HG03565 (cell line): ENCODE measurements around the gene CFAP97D2.
"Not testable (repeated sequence)": the region's sequence is repeated elsewhere in the genome, so short reads cannot be mapped to it uniquely, and the experiment has no call there.

Experiments
- ATAC-seq: cut with Tn5 transposase; IDR thresholded peaks from one replicate; pipeline ENCODE4 v1.9.1; 2021; ENCODE audit warnings: mild to moderate bottlenecking, moderate library complexity; ENCODE audit not compliant: unreplicated experiment

Gene CFAP97D2

GRCh38 chr13:114157869-114158495, 21.1 kb upstream of the CFAP97D2 start:
- no peak for ATAC-seq

- ATAC-seq, result not testable (repeated sequence)
Measured at GRCh38 chr13:114158869-114159666, 20.0 kb upstream of the CFAP97D2 start.

GRCh38 chr13:114161028-114161556, 18.0 kb upstream of the CFAP97D2 start:
- ATAC-seq, result no peak

GRCh38 chr13:114161644-114162532, 17.2 kb upstream of the CFAP97D2 start:
- no peak for ATAC-seq

GRCh38 chr13:114162533-114162922, 16.5 kb upstream of the CFAP97D2 start:
- ATAC-seq, result no peak

- ATAC-seq, result no peak
Measured at GRCh38 chr13:114164053-114164452, 15.0 kb upstream of the CFAP97D2 start.

GRCh38 chr13:114164681-114165429, 14.2 kb upstream of the CFAP97D2 start:
- no peak for ATAC-seq

- ATAC-seq, result no peak
Measured at GRCh38 chr13:114166381-114167131, 12.5 kb upstream of the CFAP97D2 start.

GRCh38 chr13:114167426-114167825, 11.6 kb upstream of the CFAP97D2 start:
- ATAC-seq, result no peak

GRCh38 chr13:114167885-114168284, 11.2 kb upstream of the CFAP97D2 start:
- no peak for ATAC-seq

- no peak for ATAC-seq
Measured at GRCh38 chr13:114173272-114173671, 5.8 kb upstream of the CFAP97D2 start.

- ATAC-seq, result no peak
Measured at GRCh38 chr13:114173745-114174144, 5.3 kb upstream of the CFAP97D2 start.

- no peak for ATAC-seq
Measured at GRCh38 chr13:114174529-114174961, 4.5 kb upstream of the CFAP97D2 start.

- ATAC-seq, result not testable (repeated sequence)
Measured at GRCh38 chr13:114176359-114176902, 2.6 kb upstream of the CFAP97D2 start.

- ATAC-seq, result no peak
Measured at GRCh38 chr13:114177245-114178010, 1.6 kb upstream of the CFAP97D2 start.

GRCh38 chr13:114185182-114185971, 6.3 kb downstream of the CFAP97D2 start:
- no peak for ATAC-seq

- ATAC-seq, result no peak
Measured at GRCh38 chr13:114194853-114195252, 15.8 kb downstream of the CFAP97D2 start.

- ATAC-seq, result no peak
Measured at GRCh38 chr13:114196629-114197028, 17.6 kb downstream of the CFAP97D2 start.
